Measurements from ENCODE around the gene AHR.
"Not testable (repeated sequence)": the region's sequence is repeated elsewhere in the genome, so short reads cannot be mapped to it uniquely, and the experiment has no call there.

The AHR gene

GRCh38 chr7:17336168-17336567 lies 37.7 kb downstream of the AHR start:
- no peak for DNase-seq (ENCODE audit: low read depth in 3 of 3, low spot score in 1 of 3)

GRCh38 chr7:17339139-17339538 lies 40.7 kb downstream of the AHR start:
- no peak for DNase-seq (ENCODE audit: low read depth in 3 of 3, low spot score in 1 of 3)

GRCh38 chr7:17339952-17340351 lies 41.5 kb downstream of the AHR start:
- no peak for DNase-seq (ENCODE audit: low read depth in 3 of 3, low spot score in 1 of 3)

- no peak for DNase-seq (ENCODE audit: low read depth in 3 of 3, low spot score in 1 of 3)
These were observed 42.2 kb downstream of the AHR start for GRCh38 chr7:17340655-17341054.

GRCh38 chr7:17342756-17343155 lies 44.3 kb downstream of the AHR start:
- no peak for DNase-seq (ENCODE audit: low read depth in 3 of 3, low spot score in 1 of 3)

GRCh38 chr7:17347401-17347800 lies 48.9 kb downstream of the AHR start:
- no peak for DNase-seq (ENCODE audit: low read depth in 3 of 3, low spot score in 1 of 3)

GRCh38 chr7:17348932-17349331 lies 50.5 kb downstream of the AHR start:
- DNase-seq (ENCODE audit: low read depth in 3 of 3, low spot score in 1 of 3) = not testable (repeated sequence)

- not testable (repeated sequence) for DNase-seq (ENCODE audit: low read depth in 3 of 3, low spot score in 1 of 3)
These were observed 51.9 kb downstream of the AHR start for GRCh38 chr7:17350321-17350720.

GRCh38 chr7:17353650-17354419 lies 55.4 kb downstream of the AHR start:
- DNase-seq (ENCODE audit: low read depth in 3 of 3, low spot score in 1 of 3) = not testable (repeated sequence)

- no peak for DNase-seq (ENCODE audit: low read depth in 3 of 3, low spot score in 1 of 3)
These were observed 56.0 kb downstream of the AHR start for GRCh38 chr7:17354473-17354872.

GRCh38 chr7:17355050-17355449 lies 56.6 kb downstream of the AHR start:
- no peak for DNase-seq (ENCODE audit: low read depth in 3 of 3, low spot score in 1 of 3)

GRCh38 chr7:17357952-17358351 lies 59.5 kb downstream of the AHR start:
- DNase-seq (ENCODE audit: low read depth in 3 of 3, low spot score in 1 of 3) = no peak

- DNase-seq (ENCODE audit: low read depth in 3 of 3, low spot score in 1 of 3) = no peak
These were observed 61.2 kb downstream of the AHR start for GRCh38 chr7:17359610-17360009.

GRCh38 chr7:17362439-17363105 lies 64.1 kb downstream of the AHR start:
- DNase-seq (ENCODE audit: low read depth in 3 of 3, low spot score in 1 of 3) = no peak

- DNase-seq (ENCODE audit: low read depth in 3 of 3, low spot score in 1 of 3) = no peak
These were observed 66.2 kb downstream of the AHR start for GRCh38 chr7:17364671-17365070.

- no peak for DNase-seq (ENCODE audit: low read depth in 3 of 3, low spot score in 1 of 3)
These were observed 67.3 kb downstream of the AHR start for GRCh38 chr7:17365775-17366174.

- DNase-seq (ENCODE audit: low read depth in 3 of 3, low spot score in 1 of 3) = no peak
These were observed 69.0 kb downstream of the AHR start for GRCh38 chr7:17367502-17367901.

GRCh38 chr7:17368856-17369524 lies 70.5 kb downstream of the AHR start:
- DNase-seq (ENCODE audit: low read depth in 3 of 3, low spot score in 1 of 3) = no peak

GRCh38 chr7:17369691-17370426 lies 71.4 kb downstream of the AHR start:
- no peak for DNase-seq (ENCODE audit: low read depth in 3 of 3, low spot score in 1 of 3)

GRCh38 chr7:17370901-17371585 lies 72.6 kb downstream of the AHR start:
- no peak for DNase-seq (ENCODE audit: low read depth in 3 of 3, low spot score in 1 of 3)

Data from stimulated activated CD4-positive, alpha-beta T cell treated with anti-CD3 and anti-CD28 coated beads, TNF-alpha, amount 100 ng/mL, for 1 hour (primary cell).